HepG2 (cell line): ENCODE measurements around the gene GRIN3B. TPM values are rescaled to one million over a fixed set of nuclear protein-coding genes. Genes with fewer than 3 reads are reported as not detected.
A peak's percentile ranks its signal among the peaks of the same experiment; 100 is the strongest.

ENCODE experiments used
- ATRX ChIP-seq: sonication (generic); formaldehyde crosslinking; IDR thresholded peaks from 2 replicates; pipeline ENCODE4 v1.4.0; 2020; ENCODE audit warnings: missing genetic modification reagents, borderline replicate concordance
- BRD4 ChIP-seq: sonication (generic); formaldehyde crosslinking; IDR thresholded peaks from 2 replicates; pipeline ENCODE4 v1.4.0; 2020; ENCODE audit warnings: missing genetic modification reagents
- DDIT3 ChIP-seq: sonication (generic); formaldehyde crosslinking; IDR thresholded peaks from 2 replicates; pipeline ENCODE4 v1.4.0; 2020; ENCODE audit warnings: mild to moderate bottlenecking, missing genetic modification reagents
- FOXO4 ChIP-seq: sonication (generic); formaldehyde crosslinking; conservative IDR thresholded peaks from 2 replicates; pipeline ENCODE4 v1.8.1; 2023; ENCODE audit warnings: missing genetic modification reagents
- HHEX ChIP-seq: IDR thresholded peaks from 2 replicates; pipeline ENCODE4 v1.6.1; 2016; ENCODE audit warnings: control low read depth
- MAFG ChIP-seq: sonication (generic); formaldehyde crosslinking; IDR thresholded peaks from 2 replicates; pipeline ENCODE4 v1.5.1; 2020; ENCODE audit warnings: mild to moderate bottlenecking, missing genetic modification reagents
- MED1 ChIP-seq: sonication (generic); formaldehyde crosslinking; IDR thresholded peaks from 2 replicates; pipeline ENCODE4 v1.4.0; 2020; ENCODE audit warnings: missing genetic modification reagents
- NCOA1 ChIP-seq: sonication (generic); formaldehyde crosslinking; IDR thresholded peaks from 2 replicates; pipeline ENCODE4 v1.9.0; 2021; ENCODE audit warnings: missing genetic modification reagents
- NFIC ChIP-seq: IDR thresholded peaks from 2 replicates; pipeline ENCODE4 v1.6.1; 2012; ENCODE audit warnings: mild to moderate bottlenecking, low read length, inconsistent platforms
- POLR2A ChIP-seq, 2 experiments: IDR thresholded peaks; 2 replicates each; pipeline ENCODE4 v1.6.1; 2011; ENCODE audit warnings: low read depth in 2 of 2, low read length in 2 of 2, mild to moderate bottlenecking in 1 of 2, moderate library complexity in 1 of 2; ENCODE audit not compliant: insufficient read depth in 1 of 2
- RARA ChIP-seq: IDR thresholded peaks from 2 replicates; pipeline ENCODE4 v1.6.1; 2016; ENCODE audit warnings: missing genetic modification reagents, missing compliant biosample characterization
- SMARCE1 ChIP-seq: fragments of 450-650 bp; IDR thresholded peaks from 2 replicates; pipeline ENCODE4 v1.6.1; 2017; ENCODE audit warnings: borderline replicate concordance
- TBX3 ChIP-seq: fragments of 450-650 bp; IDR thresholded peaks from 2 replicates; pipeline ENCODE4 v1.6.1; 2017; ENCODE audit warnings: antibody characterized with exemption, mild to moderate bottlenecking, inconsistent platforms, borderline replicate concordance
- ZBTB43 ChIP-seq: sonication (generic); formaldehyde crosslinking; conservative IDR thresholded peaks from 2 replicates; pipeline ENCODE4 v1.4.0; 2020; ENCODE audit warnings: missing genetic modification reagents
- ZNF430 ChIP-seq: sonication (generic); formaldehyde crosslinking; IDR thresholded peaks from 2 replicates; pipeline ENCODE4 v1.9.0; 2021; ENCODE audit warnings: mild to moderate bottlenecking, missing genetic modification reagents
- ZNF510 ChIP-seq: sonication (generic); formaldehyde crosslinking; IDR thresholded peaks from 2 replicates; pipeline ENCODE4 v1.4.0; 2020; ENCODE audit warnings: low read depth, mild to moderate bottlenecking, missing genetic modification reagents
- ZNF549 ChIP-seq: sonication (generic); formaldehyde crosslinking; IDR thresholded peaks from 2 replicates; pipeline ENCODE4 v1.5.0; 2020; ENCODE audit warnings: missing genetic modification reagents
- ZNF644 ChIP-seq: IDR thresholded peaks from 2 replicates; pipeline ENCODE4 v1.6.1; 2016; ENCODE audit warnings: low read depth
- ZSCAN5A ChIP-seq: sonication (generic); formaldehyde crosslinking; IDR thresholded peaks from 2 replicates; pipeline ENCODE4 v1.8.0; 2022; ENCODE audit warnings: mild to moderate bottlenecking, missing genetic modification reagents, borderline replicate concordance
- polyA plus RNA-seq, 8 experiments: library from polyadenylated mRNA; depleted of rRNA in 3 of 8; stranded (reverse) in 7 of 8; unstranded in 1 of 8; fragments of >200 nt; fragmentation: Illumina TruSeq in 4 of 8; extraction: Trizol in 4 of 8; gene quantifications; 2 replicates each; pipeline versions ENCODE4 v1.2.1 to v1.2.3, GENCODE V29; 2011 to 2016; ENCODE audit warnings: low read depth in 4 of 8, missing spikeins in 1 of 8, mixed read lengths in 1 of 8; ENCODE audit not compliant: insufficient read depth in 1 of 8
- total RNA-seq, 5 experiments: library from RNA; depleted of rRNA; stranded (reverse); fragments of >200 nt; fragmentation: Illumina TruSeq; extraction: Trizol; gene quantifications; 2 replicates each; pipeline ENCODE4 v1.2.3, GENCODE V29; 2016; ENCODE audit warnings: low read depth in 1 of 5
- TF ChIP-seq, protein P1 (sequence below): sonication (generic); formaldehyde crosslinking; IDR thresholded peaks from 2 replicates; pipeline ENCODE4 v1.4.0; 2020; ENCODE audit warnings: mild to moderate bottlenecking, missing genetic modification reagents, borderline replicate concordance
- TF ChIP-seq, protein P2 (sequence below): conservative IDR thresholded peaks from 2 replicates; pipeline ENCODE4 v1.6.1; 2018; ENCODE audit warnings: missing genetic modification reagents
- TF ChIP-seq, protein P3 (sequence below): sonication (generic); formaldehyde crosslinking; IDR thresholded peaks from 2 replicates; pipeline ENCODE4 v1.4.0; 2020; ENCODE audit warnings: missing genetic modification reagents

Gene GRIN3B
- total and polyA plus RNA-seq, 2 of the 13 experiments (the other 11 are each of a cell fraction or from before 2014, with no cell fraction given), result 0.07 to 0.20 TPM

DNA sequence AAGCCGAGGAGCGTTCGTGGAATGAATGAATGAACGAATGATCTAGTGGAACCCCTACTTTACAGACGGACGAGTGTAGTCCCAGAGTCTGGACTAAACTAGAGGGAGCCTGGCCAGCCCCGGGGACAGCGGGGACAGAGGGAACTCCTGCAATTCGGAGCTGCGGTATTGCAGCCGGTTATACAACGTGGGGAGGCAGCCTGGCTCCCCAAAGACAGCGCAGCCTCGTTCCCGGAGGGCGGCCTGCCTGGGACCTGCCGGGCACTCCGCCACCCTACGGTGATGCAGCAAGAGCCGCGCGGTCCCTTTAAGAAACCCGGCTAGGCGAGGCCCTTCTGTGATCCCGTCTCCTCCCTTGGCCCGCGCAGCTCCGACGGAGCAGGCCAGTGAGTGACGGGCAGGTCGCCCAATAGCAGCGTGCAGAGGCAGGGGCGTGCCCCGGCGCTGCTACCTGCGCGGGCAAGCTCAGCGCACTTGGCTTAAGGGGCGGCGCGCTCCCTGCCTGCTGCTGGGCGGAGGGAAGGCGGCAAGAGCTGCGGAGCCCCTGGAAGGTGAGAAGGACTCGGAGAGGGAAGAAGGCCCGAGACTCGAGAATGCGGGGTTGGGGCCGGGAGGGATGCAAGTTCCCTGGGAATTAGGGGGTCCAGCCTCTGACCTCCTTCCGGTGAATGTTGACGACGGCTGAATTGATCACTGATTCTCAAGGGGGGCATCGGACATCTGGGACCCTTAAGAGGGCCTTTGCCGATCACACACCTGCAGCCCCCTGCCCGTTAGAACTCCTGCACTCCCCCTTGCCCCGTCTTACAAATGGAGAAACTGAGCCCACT is 39.6 kb downstream of the GRIN3B start, which contains the start of gene ABCA7 (continued):
- TF ChIP-seq, protein P1, sequence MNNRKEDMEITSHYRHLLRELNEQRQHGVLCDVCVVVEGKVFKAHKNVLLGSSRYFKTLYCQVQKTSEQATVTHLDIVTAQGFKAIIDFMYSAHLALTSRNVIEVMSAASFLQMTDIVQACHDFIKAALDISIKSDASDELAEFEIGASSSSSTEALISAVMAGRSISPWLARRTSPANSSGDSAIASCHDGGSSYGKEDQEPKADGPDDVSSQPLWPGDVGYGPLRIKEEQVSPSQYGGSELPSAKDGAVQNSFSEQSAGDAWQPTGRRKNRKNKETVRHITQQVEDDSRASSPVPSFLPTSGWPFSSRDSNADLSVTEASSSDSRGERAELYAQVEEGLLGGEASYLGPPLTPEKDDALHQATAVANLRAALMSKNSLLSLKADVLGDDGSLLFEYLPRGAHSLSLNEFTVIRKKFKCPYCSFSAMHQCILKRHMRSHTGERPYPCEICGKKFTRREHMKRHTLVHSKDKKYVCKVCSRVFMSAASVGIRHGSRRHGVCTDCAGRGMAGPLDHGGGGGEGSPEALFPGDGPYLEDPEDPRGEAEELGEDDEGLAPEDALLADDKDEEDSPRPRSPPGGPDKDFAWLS (CRISPR knock-in tag), result no peak
- no peak for TF ChIP-seq TBX3
- TF ChIP-seq DDIT3, result no peak
- TF ChIP-seq BRD4, result no peak
- TF ChIP-seq ZNF430 (CRISPR knock-in tag), result 0 out of 2 replicates have a peak, but pooled peaks have one; percentile 76
- TF ChIP-seq NFIC, result no peak
- TF ChIP-seq, protein P2, sequence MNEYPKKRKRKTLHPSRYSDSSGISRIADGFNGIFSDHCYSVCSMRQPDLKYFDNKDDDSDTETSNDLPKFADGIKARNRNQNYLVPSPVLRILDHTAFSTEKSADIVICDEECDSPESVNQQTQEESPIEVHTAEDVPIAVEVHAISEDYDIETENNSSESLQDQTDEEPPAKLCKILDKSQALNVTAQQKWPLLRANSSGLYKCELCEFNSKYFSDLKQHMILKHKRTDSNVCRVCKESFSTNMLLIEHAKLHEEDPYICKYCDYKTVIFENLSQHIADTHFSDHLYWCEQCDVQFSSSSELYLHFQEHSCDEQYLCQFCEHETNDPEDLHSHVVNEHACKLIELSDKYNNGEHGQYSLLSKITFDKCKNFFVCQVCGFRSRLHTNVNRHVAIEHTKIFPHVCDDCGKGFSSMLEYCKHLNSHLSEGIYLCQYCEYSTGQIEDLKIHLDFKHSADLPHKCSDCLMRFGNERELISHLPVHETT, result no peak
- TF ChIP-seq ATRX (CRISPR knock-in tag), result no peak
- TF ChIP-seq RARA (CRISPR knock-in tag), result no peak
- TF ChIP-seq ZBTB43 (CRISPR knock-in tag), result no peak
- no peak for TF ChIP-seq ZSCAN5A
- TF ChIP-seq MED1 (CRISPR knock-in tag), result peak; percentile 27; the same call in 1 of the 2 replicates
- no peak for TF ChIP-seq NCOA1 (CRISPR knock-in tag)
- no peak for TF ChIP-seq FOXO4 (CRISPR knock-in tag)
- TF ChIP-seq HHEX (CRISPR knock-in tag), result no peak
- peak; percentile 35 to 38; a peak in 3 of 4 replicates for TF ChIP-seq POLR2A (IDR thresholded peaks at IDR 0.05; ENCODE audit: insufficient read depth in 1 of 2, low read depth in 2 of 2, low read length in 2 of 2)
- no peak for TF ChIP-seq SMARCE1
- TF ChIP-seq ZNF510 (CRISPR knock-in tag), result no peak
- no peak for TF ChIP-seq ZNF549 (CRISPR knock-in tag)
- no peak for TF ChIP-seq ZNF644 (CRISPR knock-in tag)
- TF ChIP-seq MAFG, result no peak
- TF ChIP-seq, protein P3, sequence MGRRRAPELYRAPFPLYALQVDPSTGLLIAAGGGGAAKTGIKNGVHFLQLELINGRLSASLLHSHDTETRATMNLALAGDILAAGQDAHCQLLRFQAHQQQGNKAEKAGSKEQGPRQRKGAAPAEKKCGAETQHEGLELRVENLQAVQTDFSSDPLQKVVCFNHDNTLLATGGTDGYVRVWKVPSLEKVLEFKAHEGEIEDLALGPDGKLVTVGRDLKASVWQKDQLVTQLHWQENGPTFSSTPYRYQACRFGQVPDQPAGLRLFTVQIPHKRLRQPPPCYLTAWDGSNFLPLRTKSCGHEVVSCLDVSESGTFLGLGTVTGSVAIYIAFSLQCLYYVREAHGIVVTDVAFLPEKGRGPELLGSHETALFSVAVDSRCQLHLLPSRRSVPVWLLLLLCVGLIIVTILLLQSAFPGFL (CRISPR knock-in tag), result no peak
